HG03066 (cell line): ENCODE results near the gene POLR2E.
"Not testable (repeated sequence)": the region's sequence is repeated elsewhere in the genome, so short reads cannot be mapped to it uniquely, and the experiment has no call there.

Experiments
- ATAC-seq: cut with Tn5 transposase; IDR thresholded peaks from one replicate; pipeline ENCODE4 v1.9.1; 2021; ENCODE audit warnings: low read depth; ENCODE audit not compliant: unreplicated experiment

POLR2E gene

DNA sequence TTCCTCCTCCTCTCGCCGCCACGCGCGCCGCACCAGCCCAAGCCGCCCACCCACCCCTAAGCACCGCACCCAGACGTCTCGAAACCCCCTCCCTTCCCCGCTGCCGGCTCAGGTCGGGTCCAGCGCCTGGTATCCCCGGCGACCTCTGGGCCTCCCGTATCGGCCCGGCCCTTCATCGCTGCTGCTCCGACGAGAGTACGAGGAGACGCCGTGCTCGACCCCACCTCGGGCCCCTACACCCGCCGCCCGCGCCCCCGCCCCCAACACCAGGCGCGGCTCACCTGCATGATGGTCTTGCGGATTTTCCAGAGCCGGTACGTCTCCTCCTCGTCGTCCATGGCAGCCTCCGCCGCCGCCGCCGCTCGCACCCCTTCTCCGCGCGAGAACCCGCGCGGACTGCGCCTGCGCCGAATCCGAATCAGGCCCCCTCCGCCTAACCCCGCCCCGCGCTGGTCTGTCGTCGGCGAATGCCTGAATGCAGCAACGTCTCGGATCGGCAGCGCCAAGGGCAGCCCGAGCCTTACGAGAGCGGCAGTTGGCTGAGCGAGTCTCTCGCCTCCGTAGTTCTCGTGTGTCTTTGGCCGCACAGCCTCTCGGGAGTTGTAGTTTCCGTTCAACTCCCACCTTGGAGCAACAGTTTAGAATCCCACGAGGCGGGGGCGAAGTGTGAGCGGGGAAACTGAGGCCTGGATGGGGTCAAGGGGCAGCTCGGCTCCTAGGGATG, at the start of gene POLR2E:
POLR2E (minus strand) TSS at position 398 of the 724 bp plus-strand sequence; CDS start at position 338, 60 bp downstream.
- ATAC-seq: peak; percentile 79

DNA sequence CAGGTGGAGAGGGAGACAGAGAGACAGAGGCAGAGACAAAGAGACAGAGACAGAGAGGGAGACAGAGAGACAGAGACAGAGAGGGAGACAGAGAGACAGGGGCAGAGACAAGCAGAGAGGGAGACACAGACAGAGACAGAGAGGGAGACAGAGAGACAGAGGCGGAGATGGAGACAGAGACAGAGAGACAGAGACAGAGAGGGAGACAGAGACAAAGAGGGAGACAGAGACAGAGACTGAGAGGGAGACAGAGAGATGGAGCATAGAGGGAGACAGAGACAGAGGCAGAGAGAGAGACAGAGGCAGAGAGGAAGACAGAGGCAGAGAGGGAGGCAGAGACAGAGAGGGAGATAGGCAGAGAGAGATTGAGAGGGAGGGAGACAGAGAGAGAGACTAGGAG, 49.6 kb upstream of the POLR2E start:
- no peak for ATAC-seq

DNA sequence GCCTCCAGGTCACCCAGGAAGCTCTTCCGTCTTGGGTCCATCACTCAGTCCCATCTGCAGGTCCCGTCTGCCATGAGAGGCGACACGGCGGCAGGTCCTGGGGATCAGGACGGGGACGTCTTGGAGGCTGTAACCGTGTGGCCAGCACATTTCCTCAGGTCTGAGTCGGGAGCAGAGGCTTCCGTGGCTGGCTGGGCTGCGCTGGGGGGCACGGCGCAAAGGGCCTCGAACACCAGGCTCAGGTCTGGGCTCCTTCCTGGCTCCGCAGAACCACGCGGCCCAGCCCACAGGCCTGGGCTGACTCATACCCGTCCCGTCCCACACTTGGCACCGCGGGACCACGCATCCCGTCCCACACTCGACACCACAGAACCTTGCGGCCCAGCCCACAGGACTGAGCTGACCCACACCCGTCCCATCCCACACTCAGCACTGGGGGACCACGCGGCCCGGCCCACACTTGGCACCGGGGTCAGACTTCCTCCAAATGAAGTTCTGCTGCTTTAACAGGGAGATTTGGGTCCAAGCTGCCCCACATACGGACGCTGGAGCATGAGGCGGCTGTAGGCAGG, 48.7 kb upstream of the POLR2E start:
- no peak for ATAC-seq

DNA sequence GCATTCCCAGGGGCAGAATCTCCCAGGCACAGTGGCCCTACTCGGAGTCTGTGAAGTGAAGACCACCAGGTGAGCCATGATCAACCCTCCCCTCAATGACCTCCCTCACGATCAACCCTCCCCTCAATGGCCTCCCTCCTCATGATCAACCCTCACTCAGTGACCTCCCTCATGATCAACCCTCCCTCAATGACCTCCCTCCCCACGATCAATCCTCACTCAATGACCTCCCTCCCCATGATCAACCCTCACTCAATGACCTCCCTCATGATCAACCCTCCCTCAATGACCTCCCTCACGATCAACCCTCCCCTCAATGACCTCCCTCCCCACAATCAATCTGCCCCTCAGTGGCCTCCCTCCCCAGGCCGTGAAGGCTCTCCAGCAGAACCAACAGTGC, 46.8 kb upstream of the POLR2E start:
- no peak for ATAC-seq

DNA sequence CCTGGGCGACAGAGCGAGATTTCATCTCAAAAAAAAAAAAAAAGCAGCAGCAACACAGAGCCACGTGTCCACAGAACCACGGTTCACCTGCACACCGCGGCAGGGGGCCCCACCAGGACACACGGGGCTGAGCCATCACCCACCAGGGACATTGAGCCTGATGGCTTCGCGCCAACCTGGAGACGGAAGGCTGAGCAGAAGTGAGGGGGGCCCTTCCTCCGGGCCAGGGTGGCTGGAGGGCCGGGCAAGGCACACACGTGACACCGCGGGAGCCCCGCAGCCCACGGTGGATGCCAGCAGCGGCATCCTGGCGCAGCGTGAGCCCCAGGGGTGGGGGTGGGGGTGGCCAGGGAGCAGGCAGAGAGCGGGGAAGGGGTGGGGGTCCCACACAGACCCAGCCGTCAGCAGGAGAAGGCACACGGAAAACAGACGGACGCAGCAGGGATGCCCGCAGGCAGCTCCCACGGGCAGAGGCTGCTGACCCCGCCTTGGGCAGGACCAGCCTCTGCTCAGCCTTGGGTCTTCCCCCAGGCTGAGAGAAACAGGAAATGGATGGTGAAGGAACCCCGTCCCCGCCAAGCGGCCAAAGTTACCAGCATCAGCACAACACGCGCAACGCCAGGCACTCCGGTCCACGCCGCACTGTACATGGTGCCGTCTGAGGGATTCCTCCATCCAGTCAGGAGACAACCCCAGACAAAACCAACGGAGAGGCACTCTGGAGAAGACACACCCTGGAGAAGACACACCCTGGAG, 45.3 kb upstream of the POLR2E start:
- ATAC-seq: no peak

DNA sequence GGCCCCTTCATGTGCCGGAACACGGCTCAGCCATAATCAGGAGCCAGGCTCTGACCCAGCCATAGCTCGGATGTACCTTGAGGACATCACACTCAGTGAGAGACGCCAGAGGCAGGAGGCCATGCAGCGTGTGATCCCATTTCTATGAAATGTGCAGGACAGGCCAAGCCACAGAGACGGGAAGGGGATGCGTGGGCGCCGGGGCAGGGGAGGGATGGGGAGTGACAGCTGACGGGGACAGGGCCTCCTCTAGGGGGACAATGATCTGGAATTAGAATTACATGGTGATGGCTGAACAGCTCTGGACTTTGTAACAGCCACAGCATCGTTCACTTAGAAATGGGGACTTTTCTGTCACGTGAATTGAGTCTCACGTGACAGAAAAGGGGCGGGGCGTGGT, 44.0 kb upstream of the POLR2E start:
- ATAC-seq: no peak

DNA sequence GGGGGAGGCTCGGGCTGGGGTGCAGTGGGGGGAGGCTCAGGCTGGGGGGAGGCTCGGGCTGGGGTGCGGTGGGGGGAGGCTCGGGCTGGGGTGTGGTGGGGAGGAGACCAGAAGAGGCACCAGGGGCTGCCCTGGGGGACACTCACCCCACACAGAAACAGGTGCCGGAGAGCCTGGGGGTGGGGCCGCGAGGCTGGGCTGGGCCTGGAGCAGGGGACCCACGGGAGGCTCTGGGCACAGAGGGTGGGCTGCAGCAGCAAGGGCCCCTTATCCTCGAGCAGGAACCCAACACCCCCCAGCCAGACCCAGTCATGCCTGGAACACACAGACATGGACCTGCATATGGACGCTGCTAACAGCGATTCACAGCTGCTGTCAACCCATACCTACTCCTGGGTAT, 42.9 kb upstream of the POLR2E start:
- no peak for ATAC-seq

DNA sequence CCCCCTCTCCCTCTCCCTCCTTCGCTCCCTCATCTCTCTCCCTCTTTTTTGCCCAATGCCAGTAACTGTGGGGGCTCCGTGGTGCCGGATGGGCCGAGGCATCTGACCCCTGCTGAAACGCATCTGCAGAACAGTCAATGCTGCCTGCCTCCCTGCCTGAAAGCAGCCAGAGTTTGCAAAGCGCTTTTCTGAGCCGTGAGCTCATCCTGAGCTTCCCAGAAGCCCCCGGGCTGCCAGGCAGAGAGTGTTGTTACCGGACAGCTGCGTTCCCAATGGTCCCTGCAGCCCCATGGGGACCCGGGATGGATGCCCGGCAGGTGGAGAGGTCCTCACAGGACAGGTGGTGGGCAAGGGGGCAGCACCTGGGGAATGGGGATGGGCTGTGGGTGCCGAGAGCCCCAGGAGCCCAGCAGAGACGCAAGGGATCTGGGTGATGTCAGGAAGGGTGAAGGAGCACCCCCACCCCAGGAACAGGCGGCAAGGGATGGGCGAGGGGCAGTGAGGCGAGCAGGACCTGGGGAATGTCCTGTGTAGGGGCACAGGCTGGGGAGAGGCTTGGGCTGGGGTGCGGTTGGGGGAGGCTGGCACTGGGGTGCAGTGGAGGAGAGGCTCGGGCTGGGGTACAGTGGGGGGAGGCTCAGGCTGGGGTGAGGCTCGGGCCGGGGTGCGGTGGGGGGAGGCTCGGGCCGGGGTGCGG, 41.6 kb upstream of the POLR2E start:
- ATAC-seq: no peak

DNA sequence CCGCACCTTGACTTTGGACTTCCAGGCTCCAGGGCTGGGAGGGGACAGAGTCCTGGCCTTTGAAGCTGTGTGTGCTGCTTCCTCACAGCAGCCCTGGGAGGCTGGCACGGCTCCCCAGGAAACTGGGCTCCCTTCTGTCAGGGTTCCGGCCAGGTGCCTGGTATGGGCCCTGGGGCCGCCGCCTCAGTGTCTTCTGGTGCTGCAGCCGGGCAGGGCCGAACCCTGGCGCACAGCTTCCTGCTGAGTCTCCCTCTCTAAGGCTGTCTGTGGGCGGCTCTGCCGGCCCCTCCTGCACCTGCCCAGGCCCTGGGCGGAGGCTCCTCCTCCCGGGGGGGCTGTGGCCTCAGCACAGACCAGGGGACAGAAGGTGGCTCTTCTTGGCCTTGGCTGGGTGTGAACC, 41.0 kb upstream of the POLR2E start:
- ATAC-seq: no peak

DNA sequence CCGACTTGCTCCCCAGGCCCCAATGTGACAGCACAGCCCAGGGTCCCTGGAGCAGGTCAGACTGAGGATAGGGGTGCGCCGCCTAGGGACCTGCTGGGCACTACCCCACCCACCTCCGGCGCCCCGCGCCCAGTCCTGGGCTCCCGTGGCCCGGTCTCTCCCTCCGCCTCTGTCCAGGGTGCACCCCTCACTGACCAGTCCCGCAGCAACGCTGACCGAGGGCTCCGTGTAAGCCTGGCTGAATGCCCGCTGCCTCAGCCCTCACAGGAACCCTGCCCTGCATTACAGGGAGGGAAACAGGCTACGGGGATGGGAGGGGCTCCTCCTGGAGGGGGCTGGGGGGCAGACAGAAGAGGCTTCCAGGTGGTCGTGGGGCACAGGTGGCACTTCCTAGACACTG, 40.3 kb upstream of the POLR2E start:
- no peak for ATAC-seq

DNA sequence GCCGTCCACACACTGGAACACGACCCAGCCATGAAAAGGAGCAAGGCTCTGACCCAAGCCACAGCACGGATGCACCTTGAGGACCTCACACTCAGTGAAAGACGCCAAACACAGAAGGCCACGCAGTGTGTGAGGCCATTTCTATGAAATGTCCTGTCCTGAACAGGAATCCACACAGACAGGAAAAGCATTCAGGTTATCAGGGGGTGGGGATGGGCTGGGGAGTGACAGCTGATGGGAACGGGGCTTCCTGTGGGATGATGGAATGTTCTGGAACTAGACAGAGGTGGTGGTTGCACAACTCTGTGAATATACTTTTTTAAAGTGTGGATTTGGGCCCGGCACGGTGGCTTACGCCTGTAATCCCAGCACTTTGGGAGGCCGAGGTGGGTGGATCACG, 39.3 kb upstream of the POLR2E start:
- ATAC-seq: no peak

DNA sequence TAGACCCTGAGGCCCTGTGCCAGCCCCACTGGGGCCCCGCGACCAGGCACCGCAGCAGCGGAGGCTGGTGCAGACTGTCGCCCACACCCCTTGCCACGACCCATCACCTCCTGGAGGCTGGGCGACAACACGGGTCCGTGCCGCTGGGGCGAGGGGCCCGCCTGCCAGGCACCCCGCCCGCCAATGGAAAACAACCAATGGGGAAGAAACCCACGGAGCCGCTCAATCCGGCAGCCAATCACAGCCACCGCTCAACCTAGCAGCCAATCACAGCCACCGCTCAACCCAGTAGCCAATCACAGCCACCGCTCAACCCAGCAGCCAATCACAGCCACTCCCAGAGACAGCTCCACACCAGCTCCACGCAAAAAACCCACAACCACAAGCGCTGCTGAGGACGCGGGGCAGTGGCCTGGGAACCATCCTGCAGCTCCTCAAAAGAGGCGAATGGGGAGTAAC, 38.3 kb upstream of the POLR2E start:
- no peak for ATAC-seq

DNA sequence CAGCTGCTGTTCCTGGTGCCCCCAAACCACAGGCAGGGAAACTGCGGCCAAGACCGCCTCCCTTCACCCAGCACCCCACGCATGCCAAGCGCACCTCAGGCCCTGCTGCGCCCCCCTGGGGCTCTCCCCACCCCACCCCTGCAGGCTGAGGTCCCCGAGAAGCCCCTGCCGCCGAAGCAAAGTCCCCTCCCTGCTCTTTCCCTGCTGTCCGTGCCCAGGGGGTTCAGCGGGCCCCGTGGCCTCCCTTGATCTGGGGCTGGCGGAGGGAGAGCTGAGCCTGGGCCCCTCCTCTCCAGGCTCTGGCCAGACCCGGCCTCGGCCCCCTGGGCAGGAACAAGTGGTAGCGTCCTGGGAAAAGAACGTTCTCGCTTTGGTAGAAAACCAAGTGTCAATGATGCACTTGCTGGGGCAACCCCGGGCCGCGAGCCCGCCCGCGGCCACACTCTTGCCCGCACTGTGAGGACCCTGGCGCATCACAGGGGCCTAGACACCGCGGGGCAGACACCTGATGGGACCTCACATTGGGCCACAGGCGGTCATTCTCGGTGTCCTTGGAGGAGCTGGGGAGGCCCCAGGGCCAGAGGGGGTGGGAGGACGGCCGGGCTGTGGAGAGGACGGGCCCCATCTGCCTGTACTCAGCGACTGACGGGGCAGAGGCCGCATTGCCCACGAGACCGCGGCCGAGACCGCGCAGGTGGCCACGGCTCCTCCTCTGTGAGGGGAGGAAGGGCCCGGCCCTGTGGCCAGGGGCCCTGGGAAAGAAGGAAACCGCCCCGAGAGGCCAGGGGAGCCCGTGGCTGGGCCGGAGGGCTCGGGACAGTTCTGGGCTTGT, 37.6 kb upstream of the POLR2E start:
- peak; percentile 9 for ATAC-seq

DNA sequence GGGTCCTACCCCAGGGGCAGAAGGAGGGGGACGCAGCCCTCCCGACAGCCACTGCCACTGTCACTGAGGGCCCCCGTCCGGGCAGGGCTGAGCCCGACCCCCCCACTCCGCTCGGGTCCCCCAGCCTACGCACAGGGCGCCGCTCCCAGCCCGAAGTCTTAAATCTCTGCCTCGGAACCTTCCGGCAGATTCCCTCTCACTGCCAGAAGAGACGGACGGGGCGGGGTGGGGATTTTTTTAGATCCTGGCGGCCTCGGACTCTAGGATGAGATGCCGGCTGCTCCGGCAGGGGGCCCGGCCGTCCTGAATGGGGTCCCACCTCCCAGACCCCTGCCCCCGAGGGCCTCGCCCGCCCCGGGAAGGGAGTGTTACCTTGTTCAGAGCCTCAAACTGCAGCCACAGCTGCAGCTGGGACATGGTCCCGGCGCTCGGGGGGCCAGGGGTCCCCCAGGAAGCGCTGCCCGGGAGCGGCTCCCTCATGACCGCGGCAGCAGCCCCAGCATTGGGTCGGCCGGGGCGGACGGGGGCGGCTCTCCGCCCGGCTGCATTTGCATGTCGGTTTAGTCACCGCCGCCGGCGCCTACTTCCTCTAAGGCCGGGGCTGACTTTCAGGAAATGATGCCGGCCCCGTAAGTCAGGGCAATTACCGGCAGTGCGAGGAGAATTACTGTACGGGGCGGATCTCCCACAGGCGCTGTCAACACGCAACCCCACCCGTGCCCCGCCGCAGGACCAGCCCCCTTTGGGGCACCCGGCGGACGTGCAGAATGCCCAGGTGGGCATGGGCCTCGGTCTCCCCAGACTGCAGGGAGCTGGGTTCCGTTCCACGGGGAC, 36.8 kb upstream of the POLR2E start:
- peak; percentile 57 for ATAC-seq

DNA sequence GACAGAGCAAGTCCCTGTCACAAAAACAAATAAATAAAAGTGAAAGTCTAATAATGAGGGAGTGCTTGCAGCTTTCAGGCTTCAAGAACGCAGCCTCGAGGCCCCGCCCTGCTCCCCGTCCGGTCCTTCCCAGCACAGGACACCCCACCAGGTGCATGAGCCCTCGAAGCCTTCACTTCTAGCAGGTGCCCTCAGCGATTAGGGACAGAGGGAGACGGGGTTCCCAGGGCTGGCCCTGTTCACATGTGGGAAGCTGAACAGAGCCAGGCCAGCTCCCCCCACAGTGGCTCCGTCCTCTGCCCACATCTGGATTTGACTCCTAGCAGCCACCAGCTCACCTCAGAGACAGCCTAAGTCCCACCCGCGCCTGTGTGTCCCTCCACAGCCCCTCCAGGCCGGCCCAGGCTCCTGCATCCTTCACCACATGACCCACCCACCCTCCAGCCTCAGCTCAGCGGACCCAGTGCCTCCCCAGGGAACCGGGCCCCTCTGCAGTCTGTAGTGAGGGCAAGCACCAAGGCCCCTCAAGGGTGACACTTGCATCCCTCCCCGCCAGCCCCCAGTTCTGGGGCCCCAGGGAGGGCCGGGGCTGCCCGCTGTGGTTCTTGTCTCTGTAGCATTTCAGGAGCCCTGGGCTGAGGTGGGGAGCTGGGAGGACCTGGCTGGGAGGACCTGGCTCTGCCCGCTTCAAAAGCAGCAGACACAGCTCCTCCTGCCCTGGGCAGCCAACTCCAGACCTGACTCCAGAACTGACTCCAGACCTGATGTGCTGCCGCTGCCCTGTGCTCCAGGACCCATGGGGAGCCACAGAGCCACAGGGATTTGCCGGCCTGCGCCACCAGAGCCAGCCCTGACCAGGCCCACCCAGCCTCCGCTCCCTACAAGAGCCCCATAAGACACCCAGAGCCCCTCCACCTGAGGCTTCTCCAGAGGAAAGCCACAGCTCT, 35.9 kb upstream of the POLR2E start:
- ATAC-seq: peak; percentile 12

DNA sequence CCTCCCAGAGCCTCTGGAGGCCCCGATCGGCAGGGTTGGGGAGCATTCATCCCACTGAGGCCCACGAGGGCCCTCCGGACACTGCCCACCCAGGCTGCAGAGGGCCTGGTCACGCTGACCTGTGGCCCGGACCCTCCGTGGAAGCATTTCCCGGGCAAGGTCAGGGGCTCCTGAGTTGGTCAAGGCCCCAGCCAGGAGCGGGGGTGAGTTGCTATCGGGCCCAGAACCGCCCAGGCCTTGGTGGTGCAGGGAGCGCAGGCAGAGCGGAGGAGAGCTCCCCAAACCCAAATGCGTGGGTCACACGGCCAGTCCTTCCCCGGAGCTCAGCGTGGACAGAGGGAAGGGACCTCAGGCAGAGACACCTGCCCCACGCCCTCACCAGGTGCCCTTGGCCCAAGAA, 34.4 kb upstream of the POLR2E start:
- ATAC-seq: no peak

DNA sequence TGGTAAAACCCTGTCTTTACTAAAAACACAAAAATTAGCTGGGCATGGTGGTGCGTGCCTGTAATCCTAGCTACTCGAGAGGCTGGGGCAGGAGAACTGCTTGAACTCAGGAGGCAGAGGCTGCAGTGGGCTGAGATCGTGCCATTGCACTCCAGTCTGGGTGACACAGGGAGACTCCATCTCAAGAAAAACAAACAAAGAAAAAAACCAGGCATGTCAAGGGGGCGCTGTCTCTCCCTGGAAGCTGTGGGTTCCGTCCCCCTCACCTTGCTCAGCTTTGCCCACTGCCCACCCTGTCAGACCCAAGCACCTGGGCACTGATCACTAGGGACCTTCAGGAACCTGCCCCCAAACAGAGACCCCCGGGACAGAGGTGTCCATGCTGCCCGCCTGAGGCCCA, 33.9 kb upstream of the POLR2E start:
- not testable (repeated sequence) for ATAC-seq

DNA sequence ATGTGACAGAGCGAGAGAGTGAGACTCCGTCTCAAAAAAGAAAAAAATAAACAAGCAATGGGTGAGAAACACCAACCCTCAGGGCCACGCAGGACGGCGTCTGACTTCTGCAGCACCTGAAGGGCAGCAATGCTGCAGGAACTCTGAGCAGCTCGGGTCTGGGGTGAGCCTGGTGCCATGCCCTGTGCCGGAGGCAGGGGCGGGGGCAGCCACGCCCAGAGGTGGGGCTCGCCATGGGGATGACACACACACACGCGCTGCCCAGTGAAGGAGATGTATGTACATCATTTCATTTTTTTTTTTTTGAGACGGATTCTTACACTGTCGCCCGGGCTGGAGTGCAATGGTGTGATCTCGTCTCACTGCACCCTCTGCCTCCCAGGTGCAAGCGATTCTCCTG, 32.9 kb upstream of the POLR2E start:
- no peak for ATAC-seq
